Type B pancreatic cell (in vitro differentiated cells): Measurements from ENCODE around the gene ITM2C. TPM values are rescaled to one million over a fixed set of nuclear protein-coding genes. Genes with fewer than 3 reads are reported as not detected.
A peak's percentile ranks its signal among the peaks of the same experiment; 100 is the strongest.

Experiments
- DNase-seq: peaks from one replicate; pipeline ENCODE4 v3.0.0; 2021; ENCODE audit warnings: mixed read lengths; ENCODE audit not compliant: unreplicated experiment; ENCODE audit errors: extremely low spot score
- H3K27ac Mint-ChIP-seq: 2 replicates; pipeline ENCODE4 v1.8.0; 2021; ENCODE audit warnings: mild to moderate bottlenecking, mixed read lengths
- H3K27me3 Mint-ChIP-seq: 2 replicates; pipeline ENCODE4 v1.8.0; 2021; ENCODE audit warnings: mixed read lengths
- H3K36me3 Mint-ChIP-seq: 2 replicates; pipeline ENCODE4 v1.8.0; 2021; ENCODE audit warnings: mixed read lengths
- H3K4me1 Mint-ChIP-seq: one replicate; pipeline ENCODE4 v1.8.0; 2021; ENCODE audit warnings: mixed read lengths; ENCODE audit not compliant: unreplicated experiment
- H3K4me3 Mint-ChIP-seq: 2 replicates; pipeline ENCODE4 v1.8.0; 2021; ENCODE audit warnings: mild to moderate bottlenecking, mixed read lengths
- H3K9me3 Mint-ChIP-seq: 2 replicates; pipeline ENCODE4 v1.8.0; 2021; ENCODE audit warnings: mixed read lengths
- total RNA-seq: library from RNA; stranded (reverse); gene quantifications from 2 replicates; pipeline ENCODE4 v1.2.1, GENCODE V29; 2021; ENCODE audit warnings: low replicate concordance
- TF ChIP-seq, protein P1 (sequence below): fragments of 200-600 bp; sonication (generic); conservative IDR thresholded peaks from 2 replicates; pipeline ENCODE4 v1.5.0; 2021; ENCODE audit warnings: antibody characterized with exemption, mild to moderate bottlenecking

The ITM2C gene
- total RNA-seq, 1 donor from 2014 or later: 285 TPM

DNA sequence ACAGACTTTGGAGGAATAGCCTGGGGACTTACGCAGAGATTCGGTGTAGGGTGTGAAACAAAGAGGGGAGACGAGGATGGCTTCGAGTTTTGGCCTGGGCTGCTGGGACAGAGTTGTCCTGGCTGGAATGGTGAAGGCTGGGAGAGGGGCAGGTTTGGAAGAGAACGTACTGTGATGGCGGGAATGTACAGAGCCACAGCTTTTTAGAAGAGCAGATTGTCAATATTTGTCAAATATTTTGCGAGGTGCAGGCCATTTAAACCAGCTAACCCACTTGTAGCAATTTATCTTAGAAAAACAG, 14.4 kb upstream of the ITM2C start:
- TF ChIP-seq, protein P1, sequence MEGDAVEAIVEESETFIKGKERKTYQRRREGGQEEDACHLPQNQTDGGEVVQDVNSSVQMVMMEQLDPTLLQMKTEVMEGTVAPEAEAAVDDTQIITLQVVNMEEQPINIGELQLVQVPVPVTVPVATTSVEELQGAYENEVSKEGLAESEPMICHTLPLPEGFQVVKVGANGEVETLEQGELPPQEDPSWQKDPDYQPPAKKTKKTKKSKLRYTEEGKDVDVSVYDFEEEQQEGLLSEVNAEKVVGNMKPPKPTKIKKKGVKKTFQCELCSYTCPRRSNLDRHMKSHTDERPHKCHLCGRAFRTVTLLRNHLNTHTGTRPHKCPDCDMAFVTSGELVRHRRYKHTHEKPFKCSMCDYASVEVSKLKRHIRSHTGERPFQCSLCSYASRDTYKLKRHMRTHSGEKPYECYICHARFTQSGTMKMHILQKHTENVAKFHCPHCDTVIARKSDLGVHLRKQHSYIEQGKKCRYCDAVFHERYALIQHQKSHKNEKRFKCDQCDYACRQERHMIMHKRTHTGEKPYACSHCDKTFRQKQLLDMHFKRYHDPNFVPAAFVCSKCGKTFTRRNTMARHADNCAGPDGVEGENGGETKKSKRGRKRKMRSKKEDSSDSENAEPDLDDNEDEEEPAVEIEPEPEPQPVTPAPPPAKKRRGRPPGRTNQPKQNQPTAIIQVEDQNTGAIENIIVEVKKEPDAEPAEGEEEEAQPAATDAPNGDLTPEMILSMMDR: peak; percentile 25
- Mint-ChIP-seq H3K9me3 (no peaks in the 10 kb centered on the region), H3K27me3 (peaks cover 12% of the 10 kb centered on the region), H3K27ac (no peak overlapping the region), H3K36me3 (no peaks in the 10 kb centered on the region), H3K4me3 (no peak overlapping the region), H3K4me1 (no peaks in the 10 kb centered on the region)
- DNase-seq: no peak

DNA sequence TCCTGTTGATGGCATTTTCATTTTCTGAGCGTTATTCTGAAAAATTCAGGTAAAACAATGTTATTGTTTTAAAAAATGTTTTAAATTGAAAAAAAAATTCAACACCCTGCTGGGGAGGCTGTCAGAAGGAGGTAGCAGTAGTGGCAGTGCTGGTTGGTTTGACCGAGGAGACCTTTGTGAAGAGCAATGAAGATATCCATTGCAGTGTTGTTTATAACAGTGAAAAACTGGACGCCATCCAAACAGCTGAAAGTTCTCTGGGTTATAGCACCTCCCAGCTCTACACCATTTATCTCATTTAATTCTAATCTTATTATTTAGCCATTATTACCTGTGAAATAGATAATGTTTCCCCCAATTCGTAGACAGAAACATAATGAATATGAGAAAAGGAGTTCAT, 12.6 kb upstream of the ITM2C start:
- no peaks in the 10 kb centered on the region for H3K36me3 Mint-ChIP-seq
- no peak overlapping the region for H3K27ac Mint-ChIP-seq
- peaks cover 7% of the 10 kb centered on the region for H3K27me3 Mint-ChIP-seq
- H3K4me3 Mint-ChIP-seq: no peak overlapping the region
- no peaks in the 10 kb centered on the region for H3K4me1 Mint-ChIP-seq
- TF ChIP-seq, protein P1: no peak
- no peaks in the 10 kb centered on the region for H3K9me3 Mint-ChIP-seq
- no peak for DNase-seq

- H3K27me3 Mint-ChIP-seq: no peaks in the 10 kb centered on the region
- peak overlapping the region; percentile 23 for H3K4me3 Mint-ChIP-seq
- DNase-seq: no peak
- peaks cover 26% of the 10 kb centered on the region for H3K4me1 Mint-ChIP-seq
- TF ChIP-seq, protein P1: no peak
- H3K36me3 Mint-ChIP-seq: no peaks in the 10 kb centered on the region
- H3K27ac Mint-ChIP-seq: peak overlapping the region; percentile 9
- H3K9me3 Mint-ChIP-seq: peaks cover 4% of the 10 kb centered on the region
Measured at GRCh38 chr2:230861552-230862255, 3.0 kb upstream of the ITM2C start.

- Mint-ChIP-seq H3K9me3 (peaks cover 4% of the 10 kb centered on the region), H3K27me3 (no peaks in the 10 kb centered on the region), H3K36me3 (no peaks in the 10 kb centered on the region), H3K4me3 (no peak overlapping the region), H3K4me1 (peaks cover 31% of the 10 kb centered on the region), H3K27ac (no peak overlapping the region)
- TF ChIP-seq, protein P1: no peak
- no peak for DNase-seq
Measured at GRCh38 chr2:230862292-230862691, 2.5 kb upstream of the ITM2C start.

DNA sequence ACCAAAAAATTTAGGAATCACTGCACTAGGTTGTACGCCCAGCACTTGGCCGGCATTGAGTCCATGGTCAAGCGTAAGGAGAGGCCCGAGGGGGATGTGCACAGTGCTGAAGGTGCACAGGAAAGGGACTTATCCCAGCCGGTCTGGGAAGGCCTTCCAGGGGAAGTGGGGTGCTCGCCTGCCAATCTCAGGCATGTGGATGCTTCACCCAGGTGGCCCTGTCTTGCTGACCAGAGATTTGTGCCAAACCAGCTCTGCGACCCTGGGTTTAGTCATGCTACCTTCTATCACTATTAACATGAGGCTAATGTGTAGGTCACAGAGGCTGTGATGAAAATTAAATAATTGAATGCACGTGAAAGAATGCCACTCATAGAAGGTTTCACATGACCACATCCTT, 1.7 kb upstream of the ITM2C start:
- Mint-ChIP-seq H3K9me3 (peaks cover 4% of the 10 kb centered on the region), H3K27ac (no peak overlapping the region), H3K4me3 (peak overlapping the region; percentile 96), H3K27me3 (no peaks in the 10 kb centered on the region), H3K36me3 (no peaks in the 10 kb centered on the region), H3K4me1 (peaks cover 31% of the 10 kb centered on the region)
- DNase-seq: no peak
- TF ChIP-seq, protein P1: no peak
